ENCODE data around the gene PGM1. TPM values are rescaled to one million over a fixed set of nuclear protein-coding genes. Genes with fewer than 3 reads are reported as not detected.

PGM1 gene
- total RNA-seq, 1 donor from 2014 or later: 22.7 TPM

DNA sequence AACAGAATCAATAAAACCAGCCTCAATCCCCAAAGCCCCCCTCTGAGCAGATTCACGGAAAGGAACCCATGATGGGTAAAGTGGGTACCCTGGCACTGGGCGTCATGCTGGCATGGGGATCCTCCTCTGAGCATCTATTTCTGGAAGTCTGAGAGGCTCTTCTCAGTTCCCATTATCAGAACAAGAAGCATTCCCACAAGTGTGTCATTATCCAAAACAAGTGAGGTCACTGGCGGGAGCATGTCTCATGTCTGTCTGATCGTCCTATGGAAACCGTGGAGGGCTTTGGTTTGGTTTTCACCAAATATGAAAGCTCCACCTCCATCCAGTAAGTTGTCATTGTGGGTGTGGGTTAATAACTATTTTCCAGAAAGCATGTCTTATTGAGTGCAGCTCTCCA, 70.7 kb downstream of the PGM1 start:
- TF ChIP-seq, protein P1, sequence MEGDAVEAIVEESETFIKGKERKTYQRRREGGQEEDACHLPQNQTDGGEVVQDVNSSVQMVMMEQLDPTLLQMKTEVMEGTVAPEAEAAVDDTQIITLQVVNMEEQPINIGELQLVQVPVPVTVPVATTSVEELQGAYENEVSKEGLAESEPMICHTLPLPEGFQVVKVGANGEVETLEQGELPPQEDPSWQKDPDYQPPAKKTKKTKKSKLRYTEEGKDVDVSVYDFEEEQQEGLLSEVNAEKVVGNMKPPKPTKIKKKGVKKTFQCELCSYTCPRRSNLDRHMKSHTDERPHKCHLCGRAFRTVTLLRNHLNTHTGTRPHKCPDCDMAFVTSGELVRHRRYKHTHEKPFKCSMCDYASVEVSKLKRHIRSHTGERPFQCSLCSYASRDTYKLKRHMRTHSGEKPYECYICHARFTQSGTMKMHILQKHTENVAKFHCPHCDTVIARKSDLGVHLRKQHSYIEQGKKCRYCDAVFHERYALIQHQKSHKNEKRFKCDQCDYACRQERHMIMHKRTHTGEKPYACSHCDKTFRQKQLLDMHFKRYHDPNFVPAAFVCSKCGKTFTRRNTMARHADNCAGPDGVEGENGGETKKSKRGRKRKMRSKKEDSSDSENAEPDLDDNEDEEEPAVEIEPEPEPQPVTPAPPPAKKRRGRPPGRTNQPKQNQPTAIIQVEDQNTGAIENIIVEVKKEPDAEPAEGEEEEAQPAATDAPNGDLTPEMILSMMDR (IDR thresholded peaks at IDR 0.05): no peak
- TF ChIP-seq EZH2phosphoT487 (IDR thresholded peaks at IDR 0.05) (no peak), EZH2 (IDR thresholded peaks at IDR 0.05) (no peak)
- H2AFZ ChIP-seq (replicated peaks): no peak overlapping the region
- no peak overlapping the region for H3K4me2 ChIP-seq
- Mint-ChIP-seq H3K27me3 (ENCODE audit: insufficient read depth, low read depth) (peaks cover 2% of the 10 kb centered on the region), H3K4me1 (peaks cover 14% of the 10 kb centered on the region), H3K36me3 (no peaks in the 10 kb centered on the region), H3K9me3 (peaks cover 5% of the 10 kb centered on the region), H3K4me3 (no peak overlapping the region), H3K27ac (no peak overlapping the region)
- H3K27me3 ChIP-seq: no peaks in the 10 kb centered on the region
- H3F3A ChIP-seq (ENCODE audit: low read depth): no peaks in the 10 kb centered on the region
- H3K9ac ChIP-seq: no peak overlapping the region
- H3K36me3 ChIP-seq: no peaks in the 10 kb centered on the region
- DNase-seq (ENCODE audit: low spot score): no peak
- H3K79me2 ChIP-seq (ENCODE audit: low read depth): no peaks in the 10 kb centered on the region
- H3K27ac ChIP-seq: no peak overlapping the region
- no peaks in the 10 kb centered on the region for H3K4me1 ChIP-seq
- H3K9me3 ChIP-seq (ENCODE audit: low read depth): no peaks in the 10 kb centered on the region
- H3K4me3 ChIP-seq: no peak overlapping the region
- no peaks in the 10 kb centered on the region for H4K20me1 ChIP-seq (ENCODE audit: low read depth)

DNA sequence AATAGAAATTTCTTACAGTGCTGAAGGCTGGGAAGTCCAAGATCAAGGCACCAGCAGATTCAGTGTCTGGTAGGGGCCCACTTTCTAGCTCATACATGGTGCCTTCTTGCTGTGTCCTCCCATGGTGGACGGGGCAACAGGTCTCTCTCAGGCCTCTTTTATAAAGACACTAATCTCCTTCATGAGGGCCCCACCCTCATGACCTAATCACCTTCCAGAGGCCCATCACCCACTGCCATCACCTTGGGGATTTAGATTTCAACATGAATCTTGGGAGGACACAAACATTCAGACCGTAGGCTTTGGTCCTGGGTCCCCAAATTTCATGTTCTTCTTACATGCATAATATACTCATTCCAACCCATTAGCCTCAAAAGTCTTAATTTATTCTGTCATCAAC, 71.5 kb downstream of the PGM1 start:
- Mint-ChIP-seq H3K4me1 (peaks cover 14% of the 10 kb centered on the region), H3K36me3 (no peaks in the 10 kb centered on the region), H3K27me3 (ENCODE audit: insufficient read depth, low read depth) (peaks cover 2% of the 10 kb centered on the region), H3K4me3 (no peak overlapping the region), H3K27ac (no peak overlapping the region), H3K9me3 (peaks cover 5% of the 10 kb centered on the region)
- no peaks in the 10 kb centered on the region for H3K9me3 ChIP-seq (ENCODE audit: low read depth)
- no peaks in the 10 kb centered on the region for H3K4me1 ChIP-seq
- TF ChIP-seq, protein P1 (IDR thresholded peaks at IDR 0.05): no peak
- no peak for TF ChIP-seq EZH2 (IDR thresholded peaks at IDR 0.05)
- no peak for TF ChIP-seq EZH2phosphoT487 (IDR thresholded peaks at IDR 0.05)
- no peak overlapping the region for H3K4me2 ChIP-seq
- no peak overlapping the region for H3K4me3 ChIP-seq
- no peak overlapping the region for H3K9ac ChIP-seq
- H3F3A ChIP-seq (ENCODE audit: low read depth): no peaks in the 10 kb centered on the region
- H3K27ac ChIP-seq: no peak overlapping the region
- no peaks in the 10 kb centered on the region for H3K36me3 ChIP-seq
- no peak overlapping the region for H2AFZ ChIP-seq (replicated peaks)
- no peaks in the 10 kb centered on the region for H3K27me3 ChIP-seq
- H4K20me1 ChIP-seq (ENCODE audit: low read depth): no peaks in the 10 kb centered on the region
- no peak for DNase-seq (ENCODE audit: low spot score)
- H3K79me2 ChIP-seq (ENCODE audit: low read depth): no peaks in the 10 kb centered on the region

DNA sequence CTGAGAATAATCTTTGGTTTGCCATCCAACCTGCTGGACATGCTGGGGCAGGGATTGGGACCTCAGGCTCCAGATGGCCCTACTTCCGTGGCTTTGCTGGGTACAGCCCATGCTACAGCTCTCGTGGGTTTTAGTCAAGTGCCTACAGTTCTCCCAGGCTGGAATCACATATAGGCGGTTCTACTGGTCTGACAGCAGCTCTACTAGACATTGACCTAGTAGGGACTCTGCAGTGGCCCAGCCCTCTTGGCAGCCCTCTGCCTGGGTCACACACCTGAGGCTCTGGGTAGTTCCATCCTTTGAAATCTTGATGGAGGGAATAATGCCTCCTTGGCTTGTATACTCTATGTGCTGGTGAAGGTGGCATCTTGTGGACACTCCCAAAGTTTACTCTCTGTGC, 72.2 kb downstream of the PGM1 start:
- Histone ChIP-seq H3K9me3 (ENCODE audit: low read depth) (no peaks in the 10 kb centered on the region), H3K79me2 (ENCODE audit: low read depth) (no peaks in the 10 kb centered on the region)
- H3K4me1 Mint-ChIP-seq: peaks cover 14% of the 10 kb centered on the region

More for the DNA sequence above, 72.2 kb downstream of the PGM1 start:
- no peaks in the 10 kb centered on the region for H3K4me1 ChIP-seq
- H3K27ac ChIP-seq: no peak overlapping the region
- H3K4me3 Mint-ChIP-seq: no peak overlapping the region
- H3F3A ChIP-seq (ENCODE audit: low read depth): no peaks in the 10 kb centered on the region
- no peak for TF ChIP-seq EZH2phosphoT487 (IDR thresholded peaks at IDR 0.05)
- TF ChIP-seq, protein P1 (IDR thresholded peaks at IDR 0.05): no peak
- no peak for TF ChIP-seq EZH2 (IDR thresholded peaks at IDR 0.05)
- H3K27me3 ChIP-seq: no peaks in the 10 kb centered on the region
- no peak overlapping the region for H2AFZ ChIP-seq (replicated peaks)
- no peaks in the 10 kb centered on the region for H3K36me3 Mint-ChIP-seq
- H3K36me3 ChIP-seq: no peaks in the 10 kb centered on the region
- H4K20me1 ChIP-seq (ENCODE audit: low read depth): no peaks in the 10 kb centered on the region
- H3K27me3 Mint-ChIP-seq (ENCODE audit: insufficient read depth, low read depth): peaks cover 2% of the 10 kb centered on the region
- H3K27ac Mint-ChIP-seq: no peak overlapping the region
- H3K9me3 Mint-ChIP-seq: peaks cover 5% of the 10 kb centered on the region
- no peak overlapping the region for H3K9ac ChIP-seq
- DNase-seq (ENCODE audit: low spot score): no peak
- H3K4me3 ChIP-seq: no peak overlapping the region
- H3K4me2 ChIP-seq: no peak overlapping the region

All from neural progenitor cell (in vitro differentiated cells).